Midbrain (tissue), 1 donor: ENCODE results near the gene STK38L.
A peak's percentile ranks its signal among the peaks of the same experiment; 100 is the strongest.

Experiments used
- DNase-seq: peaks from one replicate; lab custom pipeline; 2025; lab: John Stamatoyannopoulos, UW

The STK38L gene

GRCh38 chr12:27277846-27278260 is 33.8 kb downstream of the STK38L start:
- DNase-seq, result no peak

GRCh38 chr12:27279826-27280225 is 35.7 kb downstream of the STK38L start:
- no peak for DNase-seq

GRCh38 chr12:27280412-27280811 is 36.3 kb downstream of the STK38L start:
- no peak for DNase-seq

GRCh38 chr12:27282754-27283153 is 38.7 kb downstream of the STK38L start:
- no peak for DNase-seq

GRCh38 chr12:27284021-27284420 is 39.9 kb downstream of the STK38L start:
- DNase-seq, result no peak

GRCh38 chr12:27284751-27285150 is 40.7 kb downstream of the STK38L start:
- DNase-seq, result no peak

- no peak for DNase-seq
Observed at GRCh38 chr12:27285403-27285802, 41.3 kb downstream of the STK38L start.

- no peak for DNase-seq
Observed at GRCh38 chr12:27289414-27289813, 45.3 kb downstream of the STK38L start.

GRCh38 chr12:27290501-27291168 is 46.5 kb downstream of the STK38L start:
- no peak for DNase-seq

- no peak for DNase-seq
Observed at GRCh38 chr12:27291862-27292261, 47.8 kb downstream of the STK38L start.

GRCh38 chr12:27292718-27293117 is 48.6 kb downstream of the STK38L start:
- no peak for DNase-seq

- no peak for DNase-seq
Observed at GRCh38 chr12:27293463-27293862, 49.4 kb downstream of the STK38L start.

- DNase-seq, result no peak
Observed at GRCh38 chr12:27296674-27297073, 52.6 kb downstream of the STK38L start.

- no peak for DNase-seq
Observed at GRCh38 chr12:27297566-27297965, 53.5 kb downstream of the STK38L start.

GRCh38 chr12:27299102-27299501 is 55.0 kb downstream of the STK38L start:
- no peak for DNase-seq

- no peak for DNase-seq
Observed at GRCh38 chr12:27300226-27300625, 56.1 kb downstream of the STK38L start.

GRCh38 chr12:27303139-27304111 is 59.3 kb downstream of the STK38L start:
- DNase-seq, result no peak

GRCh38 chr12:27304856-27305255 is 60.8 kb downstream of the STK38L start:
- no peak for DNase-seq

- peak; percentile 15 for DNase-seq
Observed at GRCh38 chr12:27305673-27306456, 61.8 kb downstream of the STK38L start.

- no peak for DNase-seq
Observed at GRCh38 chr12:27309293-27309994, 65.4 kb downstream of the STK38L start.

GRCh38 chr12:27309995-27310315 is 65.9 kb downstream of the STK38L start:
- no peak for DNase-seq

- DNase-seq, result no peak
Observed at GRCh38 chr12:27316947-27317346, 72.9 kb downstream of the STK38L start.
